WERI-Rb-1 (cell line): ENCODE data around the gene DZIP1.

Experiments used
- DNase-seq: peaks from one replicate; pipeline ENCODE4 v3.0.0-alpha.2; 2020
- H3K27ac ChIP-seq: fragments of 250-450 bp; sonication (Bioruptor Pico); 2 replicates; pipeline ENCODE4 v1.5.1; 2020; ENCODE audit warnings: mild to moderate bottlenecking, moderate library complexity
- H3K27me3 ChIP-seq: fragments of 250-450 bp; sonication (Bioruptor Pico); 2 replicates; pipeline ENCODE4 v1.5.1; 2021; ENCODE audit warnings: mild to moderate bottlenecking, low read depth, moderate library complexity; ENCODE audit not compliant: insufficient read depth, severe bottlenecking
- H3K36me3 ChIP-seq: fragments of 250-450 bp; sonication (Bioruptor Pico); 2 replicates; pipeline ENCODE4 v1.5.1; 2020; ENCODE audit warnings: mild to moderate bottlenecking, moderate library complexity
- H3K4me3 ChIP-seq: 2 replicates; pipeline ENCODE4 v1.5.1; 2011; ENCODE audit warnings: low read depth, mild to moderate bottlenecking, control low read depth, low read length
- H3K9me3 ChIP-seq: fragments of 250-450 bp; sonication (Bioruptor Pico); 2 replicates; pipeline ENCODE4 v1.5.1; 2021; ENCODE audit warnings: mild to moderate bottlenecking, moderate library complexity; ENCODE audit not compliant: severe bottlenecking
- TF ChIP-seq, protein P1 (sequence below): IDR thresholded peaks from 2 replicates; pipeline ENCODE4 v1.5.1; 2011; ENCODE audit warnings: low read depth, mild to moderate bottlenecking, control low read depth, inconsistent platforms, low read length

Gene DZIP1

DNA sequence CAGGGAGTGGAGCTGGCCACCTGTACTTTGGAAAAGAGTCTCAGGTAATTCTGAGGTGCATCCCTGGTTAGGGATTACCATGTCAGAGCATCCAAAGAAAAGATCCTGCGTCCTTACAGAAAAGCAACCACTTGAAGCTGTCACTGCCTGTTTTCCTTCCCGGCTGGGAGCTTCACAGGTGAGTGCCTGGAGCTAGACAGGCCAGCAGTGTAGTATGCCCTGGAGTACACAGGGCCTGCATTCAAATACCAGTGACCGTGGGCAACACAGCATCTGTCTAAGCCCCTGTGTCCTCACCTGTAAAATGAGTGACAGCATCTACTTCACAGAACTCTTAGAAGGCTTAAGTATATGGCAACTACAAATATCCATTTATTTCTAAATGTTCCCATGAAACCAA lies 29.0 kb downstream of the DZIP1 start:
- Histone ChIP-seq H3K4me3 (no peak overlapping the region), H3K36me3 (peaks cover 89% of the 10 kb centered on the region), H3K9me3 (no peaks in the 10 kb centered on the region), H3K27me3 (no peaks in the 10 kb centered on the region), H3K27ac (no peak overlapping the region)
- no peak for DNase-seq
- TF ChIP-seq, protein P1, sequence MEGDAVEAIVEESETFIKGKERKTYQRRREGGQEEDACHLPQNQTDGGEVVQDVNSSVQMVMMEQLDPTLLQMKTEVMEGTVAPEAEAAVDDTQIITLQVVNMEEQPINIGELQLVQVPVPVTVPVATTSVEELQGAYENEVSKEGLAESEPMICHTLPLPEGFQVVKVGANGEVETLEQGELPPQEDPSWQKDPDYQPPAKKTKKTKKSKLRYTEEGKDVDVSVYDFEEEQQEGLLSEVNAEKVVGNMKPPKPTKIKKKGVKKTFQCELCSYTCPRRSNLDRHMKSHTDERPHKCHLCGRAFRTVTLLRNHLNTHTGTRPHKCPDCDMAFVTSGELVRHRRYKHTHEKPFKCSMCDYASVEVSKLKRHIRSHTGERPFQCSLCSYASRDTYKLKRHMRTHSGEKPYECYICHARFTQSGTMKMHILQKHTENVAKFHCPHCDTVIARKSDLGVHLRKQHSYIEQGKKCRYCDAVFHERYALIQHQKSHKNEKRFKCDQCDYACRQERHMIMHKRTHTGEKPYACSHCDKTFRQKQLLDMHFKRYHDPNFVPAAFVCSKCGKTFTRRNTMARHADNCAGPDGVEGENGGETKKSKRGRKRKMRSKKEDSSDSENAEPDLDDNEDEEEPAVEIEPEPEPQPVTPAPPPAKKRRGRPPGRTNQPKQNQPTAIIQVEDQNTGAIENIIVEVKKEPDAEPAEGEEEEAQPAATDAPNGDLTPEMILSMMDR = no peak

DNA sequence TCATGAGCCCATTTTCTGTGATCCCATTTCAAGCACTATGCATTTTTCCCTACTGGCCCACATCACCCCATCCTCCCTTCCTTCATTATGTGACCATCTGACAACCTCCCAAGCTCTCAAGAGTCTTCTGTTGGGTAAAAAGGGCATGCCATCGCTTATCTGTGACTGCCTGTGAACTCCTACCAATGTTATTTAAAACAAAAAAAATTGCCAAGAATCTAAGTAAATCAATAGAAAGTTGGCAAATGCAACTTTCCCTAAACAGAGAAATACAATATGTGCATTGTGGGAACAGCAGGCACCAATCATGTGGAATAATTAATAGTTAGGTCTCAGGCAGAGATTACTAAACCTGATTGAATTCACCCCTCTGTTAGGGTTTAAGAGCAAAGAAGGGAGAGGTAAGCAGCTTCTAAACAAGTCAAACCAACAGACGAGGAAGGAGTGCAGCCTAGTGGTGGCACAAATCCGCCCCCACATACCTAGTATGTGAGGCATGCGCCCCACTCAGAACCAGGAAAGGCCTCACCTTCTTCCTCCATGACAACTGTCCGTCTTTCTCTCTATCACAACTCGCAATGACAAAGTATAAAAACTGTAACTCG lies 29.8 kb downstream of the DZIP1 start:
- Histone ChIP-seq H3K27ac (no peak overlapping the region), H3K27me3 (no peaks in the 10 kb centered on the region), H3K9me3 (no peaks in the 10 kb centered on the region), H3K4me3 (no peak overlapping the region), H3K36me3 (peaks cover 89% of the 10 kb centered on the region)
- TF ChIP-seq, protein P1 = peak; percentile 55
- DNase-seq = no peak

DNA sequence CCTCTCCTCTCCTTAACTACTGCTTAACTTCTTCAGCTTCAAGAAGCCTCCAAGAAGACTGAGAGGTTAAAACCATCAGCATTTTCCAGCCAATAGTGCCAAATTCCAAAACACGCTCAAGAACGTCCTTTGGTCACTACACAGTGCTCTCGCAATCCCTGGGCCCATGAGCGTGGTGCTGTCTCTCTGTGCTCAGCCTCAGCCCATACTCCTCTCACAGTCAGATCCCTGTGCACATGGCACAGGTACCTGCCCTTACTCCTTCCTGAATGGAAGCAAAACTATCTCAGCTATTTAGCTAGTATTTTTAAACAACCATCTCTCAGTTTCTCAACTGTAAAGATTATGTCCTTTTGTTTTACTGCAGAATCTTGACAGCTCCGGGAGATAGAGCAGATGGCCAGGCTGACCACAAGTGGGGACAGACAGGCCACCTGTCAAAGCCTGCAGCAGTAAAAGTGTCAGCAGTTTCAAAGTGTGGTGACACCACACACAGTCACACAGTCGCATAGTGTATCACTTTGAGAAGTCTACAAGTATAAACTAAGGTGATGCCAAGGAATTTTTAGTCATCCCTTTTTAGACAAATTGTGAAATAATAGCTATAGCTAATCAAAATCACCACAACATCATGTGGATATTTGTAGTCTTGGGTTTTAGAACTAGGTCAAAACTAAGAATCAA lies 35.7 kb downstream of the DZIP1 start:
- Histone ChIP-seq H3K4me3 (no peak overlapping the region), H3K27me3 (no peaks in the 10 kb centered on the region), H3K9me3 (no peaks in the 10 kb centered on the region), H3K36me3 (peaks cover 85% of the 10 kb centered on the region), H3K27ac (peak overlapping the region; percentile 58)
- TF ChIP-seq, protein P1 = no peak
- DNase-seq = peak; percentile 77

DNA sequence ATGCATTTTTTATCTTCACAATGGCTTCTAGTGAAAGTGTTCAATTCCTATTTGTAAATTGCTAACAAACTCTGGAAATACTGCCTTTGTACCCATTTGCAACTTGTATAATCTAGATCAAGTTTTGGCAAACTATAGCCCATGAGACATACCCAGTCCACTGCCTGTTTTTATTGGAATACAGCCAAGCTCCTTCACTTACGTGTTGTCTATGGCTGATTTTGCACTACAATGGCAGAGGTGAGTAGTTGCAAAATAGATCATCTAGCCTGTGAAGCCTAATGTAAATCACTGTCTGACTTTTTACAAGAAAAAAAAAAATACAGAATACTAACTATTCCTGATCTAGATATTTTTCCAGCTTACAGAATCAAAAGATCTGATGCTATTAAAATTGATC lies 37.1 kb downstream of the DZIP1 start:
- H3K4me3 ChIP-seq = no peak overlapping the region
- no peaks in the 10 kb centered on the region for H3K9me3 ChIP-seq
- H3K27ac ChIP-seq = no peak overlapping the region
- H3K27me3 ChIP-seq = no peaks in the 10 kb centered on the region
- peaks cover 84% of the 10 kb centered on the region for H3K36me3 ChIP-seq
- no peak for DNase-seq
- TF ChIP-seq, protein P1 = no peak

DNA sequence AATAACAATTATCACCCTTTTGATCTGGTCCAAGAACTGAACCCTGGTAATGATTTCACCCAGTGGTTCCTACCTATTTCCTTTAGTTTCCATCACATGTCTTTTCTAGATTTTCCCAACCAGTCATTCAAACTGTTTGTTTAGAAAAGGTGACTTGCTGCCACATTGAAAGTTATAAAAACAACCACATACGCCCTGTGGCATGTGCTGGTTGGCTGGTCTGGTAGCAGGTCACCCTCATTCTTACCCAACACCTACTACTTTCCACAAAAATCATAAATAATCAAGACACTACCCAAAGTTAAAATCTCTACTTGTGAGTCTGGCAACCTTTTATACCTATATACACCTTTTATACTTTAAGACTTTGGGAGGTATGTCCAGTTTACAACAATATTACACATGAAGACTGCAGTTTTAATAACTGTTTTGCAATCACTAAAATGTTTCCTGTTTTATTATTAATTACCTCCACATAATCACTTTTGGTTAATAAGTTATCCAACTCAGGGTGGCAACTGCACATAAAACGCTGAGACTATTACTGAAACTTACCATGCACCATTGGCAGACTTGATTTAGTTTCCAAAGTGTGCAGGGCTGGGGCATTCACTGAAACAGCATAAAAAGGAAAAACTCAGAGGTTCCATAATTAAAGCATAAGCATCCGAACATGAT lies 38.9 kb downstream of the DZIP1 start:
- no peaks in the 10 kb centered on the region for H3K27me3 ChIP-seq
- TF ChIP-seq, protein P1 = no peak
- no peaks in the 10 kb centered on the region for H3K9me3 ChIP-seq
- no peak overlapping the region for H3K27ac ChIP-seq
- H3K36me3 ChIP-seq = peaks cover 85% of the 10 kb centered on the region
- no peak overlapping the region for H3K4me3 ChIP-seq
- no peak for DNase-seq
